Ovary (tissue), 3 donors: Measurements from ENCODE around the gene MAFB.

Source experiments
- CTCF ChIP-seq, 3 donors: fragments of 450-650 bp in 2 of 3; fragments of 200-600 bp in 1 of 3; IDR thresholded peaks; one replicate each; pipeline versions ENCODE4 v1.5.1 to v1.8.0; 2016 to 2022; ENCODE audit warnings: antibody characterized with exemption in 3 of 3, mild to moderate bottlenecking in 1 of 3
- EP300 ChIP-seq: sonication (generic); formaldehyde crosslinking; IDR thresholded peaks from one replicate; pipeline ENCODE4 v1.6.1; 2017; ENCODE audit warnings: antibody characterized with exemption
- POLR2A ChIP-seq: fragments of 450-650 bp; IDR thresholded peaks from one replicate; pipeline ENCODE4 v1.6.1; 2017; ENCODE audit warnings: antibody characterized with exemption, mild to moderate bottlenecking, moderate library complexity
- donor health status: DM: no; HTN: no; CAD: no.

GRCh38 chr20:40692240-40693011 lies 3.4 kb upstream of the MAFB start:
- TF ChIP-seq CTCF (IDR thresholded peaks at IDR 0.05): no peak
- no peak for TF ChIP-seq POLR2A
- TF ChIP-seq EP300: no peak
